ENCODE data around the gene SON.
"Not testable (repeated sequence)": the region's sequence is repeated elsewhere in the genome, so short reads cannot be mapped to it uniquely, and the experiment has no call there.

The SON gene

GRCh38 chr21:33496345-33496744 is 46.5 kb upstream of the SON start:
- WGBS, 2 donors (ENCODE audit: extremely low coverage in 2 of 2, insufficient read length in 2 of 2, insufficient replicate concordance in 1 of 2): no CpG with 5 or more reads among the region's 7 CpGs
- Histone ChIP-seq H3K27ac (replicated peaks; ENCODE audit: low read length) (no peak overlapping the region), H3K4ac (ENCODE audit: low read length) (no peak overlapping the region), H3K79me1 (ENCODE audit: low read depth, low read length) (no peaks in the 10 kb centered on the region), H2BK15ac (ENCODE audit: low read length) (no peak overlapping the region), H4K8ac (ENCODE audit: low read depth, low read length) (no peak overlapping the region), H3K23ac (ENCODE audit: low read depth, low read length, poor library complexity) (no peak overlapping the region), H3K9me3 (replicated peaks in 1 of 2; ENCODE audit: control insufficient read depth in 2 of 2, insufficient read depth in 1 of 2, low read depth in 1 of 2, low read length in 2 of 2) (no peaks in the 10 kb centered on the region), H2BK12ac (ENCODE audit: low read length) (no peak overlapping the region), H3K4me1 (ENCODE audit: control insufficient read depth in 2 of 2, insufficient read depth in 1 of 2, low read depth in 1 of 2, low read length in 2 of 2) (no peaks in the 10 kb centered on the region), H3K14ac (ENCODE audit: low read length) (no peak overlapping the region), H3K4me2 (ENCODE audit: insufficient read depth, low read length, poor library complexity, severe bottlenecking) (no peak overlapping the region), H2AFZ (ENCODE audit: low read length) (no peak overlapping the region), H3K36me3 (replicated peaks in 1 of 2; ENCODE audit: control insufficient read depth in 2 of 2, insufficient read depth in 2 of 2, low read length in 2 of 2) (peaks cover 0 to 4% of the 10 kb centered on the region in 2 donors), H3K4me3 (ENCODE audit: low read length in 2 of 2) (peak overlapping the region in 1 of 2 donors; percentile 17), H4K91ac (ENCODE audit: low read depth, low read length, poor library complexity) (no peak overlapping the region), H3K27me3 (ENCODE audit: control insufficient read depth in 3 of 3, insufficient read depth in 3 of 3, low read depth in 1 of 3, low read length in 3 of 3) (peaks cover 0 to 4% (median 0%) of the 10 kb centered on the region in 3 experiments), H2AK5ac (ENCODE audit: low read depth, low read length) (no peak overlapping the region), H3K18ac (ENCODE audit: low read length) (no peak overlapping the region), H2BK120ac (ENCODE audit: low read depth, low read length) (no peak overlapping the region), H3K9ac (ENCODE audit: low read depth, low read length, poor library complexity) (no peak overlapping the region), H2BK5ac (ENCODE audit: low read length) (no peak overlapping the region)
- DNase-seq (ENCODE audit: low spot score): no peak

- Histone ChIP-seq H4K91ac (ENCODE audit: low read depth, low read length, poor library complexity) (no peak overlapping the region), H3K36me3 (replicated peaks in 1 of 2; ENCODE audit: control insufficient read depth in 2 of 2, insufficient read depth in 2 of 2, low read length in 2 of 2) (peaks cover 11 to 93% of the 10 kb centered on the region in 2 donors), H3K23ac (ENCODE audit: low read depth, low read length, poor library complexity) (no peak overlapping the region), H4K8ac (ENCODE audit: low read depth, low read length) (no peak overlapping the region), H3K4me1 (ENCODE audit: control insufficient read depth in 2 of 2, insufficient read depth in 1 of 2, low read depth in 1 of 2, low read length in 2 of 2) (no peaks in the 10 kb centered on the region), H2AK5ac (ENCODE audit: low read depth, low read length) (no peak overlapping the region), H3K79me1 (ENCODE audit: low read depth, low read length) (no peaks in the 10 kb centered on the region), H3K27ac (replicated peaks; ENCODE audit: low read length) (no peak overlapping the region), H2BK15ac (ENCODE audit: low read length) (no peak overlapping the region), H3K4ac (ENCODE audit: low read length) (no peak overlapping the region), H2BK120ac (ENCODE audit: low read depth, low read length) (no peak overlapping the region), H3K18ac (ENCODE audit: low read length) (no peak overlapping the region), H2BK12ac (ENCODE audit: low read length) (no peak overlapping the region), H3K9ac (ENCODE audit: low read depth, low read length, poor library complexity) (no peak overlapping the region), H3K4me3 (ENCODE audit: low read length in 2 of 2) (no peak overlapping the region), H3K4me2 (ENCODE audit: insufficient read depth, low read length, poor library complexity, severe bottlenecking) (no peak overlapping the region), H3K14ac (ENCODE audit: low read length) (no peak overlapping the region), H2BK5ac (ENCODE audit: low read length) (no peak overlapping the region), H3K27me3 (ENCODE audit: control insufficient read depth in 3 of 3, insufficient read depth in 3 of 3, low read depth in 1 of 3, low read length in 3 of 3) (no peaks in the 10 kb centered on the region), H2AFZ (ENCODE audit: low read length) (no peak overlapping the region), H3K9me3 (replicated peaks in 1 of 2; ENCODE audit: control insufficient read depth in 2 of 2, insufficient read depth in 1 of 2, low read depth in 1 of 2, low read length in 2 of 2) (peaks cover 0 to 8% of the 10 kb centered on the region in 2 donors)
- DNase-seq (ENCODE audit: low spot score): no peak
- no CpG with 5 or more reads among the region's 8 CpGs for WGBS, 2 donors (ENCODE audit: extremely low coverage in 2 of 2, insufficient read length in 2 of 2, insufficient replicate concordance in 1 of 2)
Measured at GRCh38 chr21:33505833-33506232, 37.0 kb upstream of the SON start.

DNA sequence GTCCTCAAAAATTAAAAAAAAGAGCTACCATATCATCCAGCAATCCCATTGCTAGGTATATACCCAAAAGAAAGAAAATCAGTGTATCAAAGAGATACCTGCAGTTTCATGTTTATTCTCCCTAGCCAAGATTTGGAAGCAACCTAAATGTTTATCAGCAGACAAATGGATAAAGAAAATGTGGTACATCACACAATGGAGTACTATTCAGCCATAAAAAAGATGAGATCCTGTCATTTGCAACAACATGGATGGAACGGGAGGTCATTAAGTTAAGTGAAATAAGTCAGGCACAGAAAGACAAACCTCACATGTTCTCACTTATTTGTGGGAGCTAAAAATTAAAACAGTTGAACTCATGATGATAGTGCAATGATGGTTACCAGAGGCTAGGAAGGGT is 35.8 kb upstream of the SON start:
- no CpG with 5 or more reads among the region's 1 CpG for WGBS, 2 donors (ENCODE audit: extremely low coverage in 2 of 2, insufficient read length in 2 of 2, insufficient replicate concordance in 1 of 2)
- not testable (repeated sequence) for H3K27me3 ChIP-seq (ENCODE audit: control insufficient read depth in 3 of 3, insufficient read depth in 3 of 3, low read depth in 1 of 3, low read length in 3 of 3); DNase-seq (ENCODE audit: low spot score)

DNA sequence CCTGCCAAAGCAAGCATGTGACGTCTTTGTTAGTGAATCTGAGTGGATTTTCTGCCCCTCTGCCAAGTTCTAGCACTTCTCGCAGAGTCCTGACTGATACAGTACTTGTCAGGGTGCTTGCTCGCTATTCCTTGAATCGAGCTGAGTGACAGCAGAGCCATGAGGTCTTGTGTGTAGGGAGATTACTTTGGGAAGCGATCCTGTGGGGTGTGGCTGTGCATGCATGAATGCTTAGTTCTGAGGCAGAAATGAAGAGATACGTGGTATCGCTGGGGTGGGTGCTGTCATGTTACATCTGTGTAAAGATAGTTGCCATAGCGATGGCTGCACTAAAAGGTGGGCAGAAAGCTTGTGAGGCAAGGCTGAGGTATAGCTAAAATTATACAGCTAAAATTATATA is 32.0 kb upstream of the SON start:
- no peak for DNase-seq (ENCODE audit: low spot score)
- Histone ChIP-seq H3K4me3 (ENCODE audit: low read length in 2 of 2) (peak overlapping the region in 1 of 2 donors; percentile 9), H3K14ac (ENCODE audit: low read length) (no peak overlapping the region), H3K79me1 (ENCODE audit: low read depth, low read length) (no peaks in the 10 kb centered on the region), H3K27ac (replicated peaks; ENCODE audit: low read length) (no peak overlapping the region), H2BK15ac (ENCODE audit: low read length) (no peak overlapping the region), H4K8ac (ENCODE audit: low read depth, low read length) (no peak overlapping the region), H3K36me3 (replicated peaks in 1 of 2; ENCODE audit: control insufficient read depth in 2 of 2, insufficient read depth in 2 of 2, low read length in 2 of 2) (peaks cover 19 to 98% of the 10 kb centered on the region in 2 donors), H3K4ac (ENCODE audit: low read length) (no peak overlapping the region), H4K91ac (ENCODE audit: low read depth, low read length, poor library complexity) (no peak overlapping the region), H2BK5ac (ENCODE audit: low read length) (no peak overlapping the region), H3K9me3 (replicated peaks in 1 of 2; ENCODE audit: control insufficient read depth in 2 of 2, insufficient read depth in 1 of 2, low read depth in 1 of 2, low read length in 2 of 2) (peaks cover 0 to 8% of the 10 kb centered on the region in 2 donors), H2AK5ac (ENCODE audit: low read depth, low read length) (no peak overlapping the region), H2BK120ac (ENCODE audit: low read depth, low read length) (no peak overlapping the region), H3K4me1 (ENCODE audit: control insufficient read depth in 2 of 2, insufficient read depth in 1 of 2, low read depth in 1 of 2, low read length in 2 of 2) (no peaks in the 10 kb centered on the region), H3K23ac (ENCODE audit: low read depth, low read length, poor library complexity) (no peak overlapping the region), H3K9ac (ENCODE audit: low read depth, low read length, poor library complexity) (no peak overlapping the region), H3K4me2 (ENCODE audit: insufficient read depth, low read length, poor library complexity, severe bottlenecking) (no peak overlapping the region), H3K27me3 (ENCODE audit: control insufficient read depth in 3 of 3, insufficient read depth in 3 of 3, low read depth in 1 of 3, low read length in 3 of 3) (no peaks in the 10 kb centered on the region), H2AFZ (ENCODE audit: low read length) (no peak overlapping the region), H3K18ac (ENCODE audit: low read length) (no peak overlapping the region), H2BK12ac (ENCODE audit: low read length) (no peak overlapping the region)
- WGBS, 2 donors (ENCODE audit: extremely low coverage in 2 of 2, insufficient read length in 2 of 2, insufficient replicate concordance in 1 of 2): no CpG with 5 or more reads among the region's 8 CpGs

More for the DNA sequence above, 35.8 kb upstream of the SON start:
- not testable (repeated sequence) for H3K14ac ChIP-seq (ENCODE audit: low read length); H2BK120ac ChIP-seq (ENCODE audit: low read depth, low read length); H2BK5ac ChIP-seq (ENCODE audit: low read length); H2BK15ac ChIP-seq (ENCODE audit: low read length); H3K4ac ChIP-seq (ENCODE audit: low read length); H4K8ac ChIP-seq (ENCODE audit: low read depth, low read length); H3K9ac ChIP-seq (ENCODE audit: low read depth, low read length, poor library complexity); H2BK12ac ChIP-seq (ENCODE audit: low read length); H2AK5ac ChIP-seq (ENCODE audit: low read depth, low read length); H3K79me1 ChIP-seq (ENCODE audit: low read depth, low read length); H4K91ac ChIP-seq (ENCODE audit: low read depth, low read length, poor library complexity); H3K4me2 ChIP-seq (ENCODE audit: insufficient read depth, low read length, poor library complexity, severe bottlenecking); H3K4me1 ChIP-seq (ENCODE audit: control insufficient read depth in 2 of 2, insufficient read depth in 1 of 2, low read depth in 1 of 2, low read length in 2 of 2); H3K9me3 ChIP-seq (replicated peaks in 1 of 2; ENCODE audit: control insufficient read depth in 2 of 2, insufficient read depth in 1 of 2, low read depth in 1 of 2, low read length in 2 of 2); H3K18ac ChIP-seq (ENCODE audit: low read length); H3K27ac ChIP-seq (replicated peaks; ENCODE audit: low read length); H3K23ac ChIP-seq (ENCODE audit: low read depth, low read length, poor library complexity); H3K4me3 ChIP-seq (ENCODE audit: low read length in 2 of 2); H2AFZ ChIP-seq (ENCODE audit: low read length)
- peaks cover 15 to 95% of the 10 kb centered on the region in 2 donors for H3K36me3 ChIP-seq (replicated peaks in 1 of 2; ENCODE audit: control insufficient read depth in 2 of 2, insufficient read depth in 2 of 2, low read length in 2 of 2)
